PFSK-1 (cell line): Measurements from ENCODE around the gene CLCN7.

Source experiments
- FOXP2 ChIP-seq: optimal IDR thresholded peaks from 2 replicates; pipeline ENCODE3; 2011; ENCODE audit warnings: borderline replicate concordance, control low read depth, inconsistent platforms; ENCODE audit not compliant: insufficient read depth; ENCODE audit errors: extremely low read length, extremely low read depth
- POLR2AphosphoS5 ChIP-seq: IDR thresholded peaks from 2 replicates; pipeline ENCODE4 v1.6.1; 2012; ENCODE audit warnings: low read depth, mild to moderate bottlenecking, control low read depth, low read length, moderate library complexity
- SIN3A ChIP-seq: IDR thresholded peaks from 2 replicates; pipeline ENCODE4 v1.6.1; 2012; ENCODE audit warnings: mild to moderate bottlenecking, low read length, moderate library complexity, borderline replicate concordance; ENCODE audit not compliant: insufficient read depth
- TAF1 ChIP-seq: IDR thresholded peaks from 2 replicates; pipeline ENCODE4 v1.6.1; 2012; ENCODE audit warnings: low read length, control low read depth, borderline replicate concordance; ENCODE audit not compliant: insufficient read depth
- TF ChIP-seq, protein P1 (sequence below), 2 experiments: IDR thresholded peaks; 2 replicates each; pipeline versions ENCODE4 v1.6.1 to v1.8.0; 2011 to 2012; ENCODE audit warnings: low read depth in 2 of 2, low read length in 2 of 2, control low read depth in 1 of 2, inconsistent platforms in 1 of 2, mild to moderate bottlenecking in 1 of 2, moderate library complexity in 1 of 2; ENCODE audit not compliant: insufficient read depth in 1 of 2

DNA sequence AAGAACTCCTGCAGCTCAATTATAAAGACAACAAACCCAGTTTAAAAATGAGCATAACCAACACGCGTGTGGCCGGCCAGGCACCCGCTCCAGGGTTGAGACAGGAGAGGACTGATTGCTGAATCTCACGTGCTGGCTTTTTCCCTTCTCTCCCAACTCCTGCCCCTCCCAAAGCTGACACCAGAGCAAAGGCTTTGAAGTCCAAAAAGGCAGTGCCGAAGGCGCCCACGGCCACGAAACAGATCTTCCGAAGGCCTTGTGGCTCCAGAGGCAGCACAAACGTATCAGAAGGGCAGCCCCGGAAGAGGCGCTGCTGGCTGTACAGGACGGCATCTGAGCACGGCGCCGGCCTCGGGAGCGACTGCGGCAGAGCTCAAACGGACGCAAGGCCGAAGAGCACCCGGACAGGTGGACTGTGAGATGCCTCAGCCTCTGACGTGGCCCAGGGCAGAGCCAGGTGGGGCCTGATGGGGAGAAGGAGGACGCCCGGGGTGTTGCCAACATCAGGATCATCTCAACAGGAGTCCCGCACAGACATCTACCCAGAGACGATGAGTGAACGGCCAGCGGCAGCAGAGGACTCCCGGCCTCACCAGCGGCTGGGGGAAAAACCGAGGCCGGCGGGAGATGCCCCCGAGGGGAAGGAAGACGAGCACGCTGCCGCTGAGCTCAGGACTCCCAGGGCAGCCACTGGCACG is 10.5 kb downstream of the CLCN7 start:
- no peak for TF ChIP-seq POLR2AphosphoS5
- TF ChIP-seq, protein P1, sequence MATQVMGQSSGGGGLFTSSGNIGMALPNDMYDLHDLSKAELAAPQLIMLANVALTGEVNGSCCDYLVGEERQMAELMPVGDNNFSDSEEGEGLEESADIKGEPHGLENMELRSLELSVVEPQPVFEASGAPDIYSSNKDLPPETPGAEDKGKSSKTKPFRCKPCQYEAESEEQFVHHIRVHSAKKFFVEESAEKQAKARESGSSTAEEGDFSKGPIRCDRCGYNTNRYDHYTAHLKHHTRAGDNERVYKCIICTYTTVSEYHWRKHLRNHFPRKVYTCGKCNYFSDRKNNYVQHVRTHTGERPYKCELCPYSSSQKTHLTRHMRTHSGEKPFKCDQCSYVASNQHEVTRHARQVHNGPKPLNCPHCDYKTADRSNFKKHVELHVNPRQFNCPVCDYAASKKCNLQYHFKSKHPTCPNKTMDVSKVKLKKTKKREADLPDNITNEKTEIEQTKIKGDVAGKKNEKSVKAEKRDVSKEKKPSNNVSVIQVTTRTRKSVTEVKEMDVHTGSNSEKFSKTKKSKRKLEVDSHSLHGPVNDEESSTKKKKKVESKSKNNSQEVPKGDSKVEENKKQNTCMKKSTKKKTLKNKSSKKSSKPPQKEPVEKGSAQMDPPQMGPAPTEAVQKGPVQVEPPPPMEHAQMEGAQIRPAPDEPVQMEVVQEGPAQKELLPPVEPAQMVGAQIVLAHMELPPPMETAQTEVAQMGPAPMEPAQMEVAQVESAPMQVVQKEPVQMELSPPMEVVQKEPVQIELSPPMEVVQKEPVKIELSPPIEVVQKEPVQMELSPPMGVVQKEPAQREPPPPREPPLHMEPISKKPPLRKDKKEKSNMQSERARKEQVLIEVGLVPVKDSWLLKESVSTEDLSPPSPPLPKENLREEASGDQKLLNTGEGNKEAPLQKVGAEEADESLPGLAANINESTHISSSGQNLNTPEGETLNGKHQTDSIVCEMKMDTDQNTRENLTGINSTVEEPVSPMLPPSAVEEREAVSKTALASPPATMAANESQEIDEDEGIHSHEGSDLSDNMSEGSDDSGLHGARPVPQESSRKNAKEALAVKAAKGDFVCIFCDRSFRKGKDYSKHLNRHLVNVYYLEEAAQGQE (IDR thresholded peaks at IDR 0.05; ENCODE audit: insufficient read depth in 1 of 2, low read depth in 2 of 2, low read length in 2 of 2): no peak
- no peak for TF ChIP-seq TAF1
- TF ChIP-seq SIN3A: no peak
- TF ChIP-seq FOXP2: no peak
